Activated T-cell treated with anti-CD3 and anti-CD28 coated beads, Interleukin-2, amount 50 U/mL, for 72 hours (primary cell): Measurements from ENCODE around the gene APOL5. TPM values are rescaled to one million over a fixed set of nuclear protein-coding genes. Genes with fewer than 3 reads are reported as not detected.
"Not testable (repeated sequence)": the region's sequence is repeated elsewhere in the genome, so short reads cannot be mapped to it uniquely, and the experiment has no call there.

Experiments used
- ATAC-seq, 2 donors: fragments of 150-1000 bp; cut with Tn5 transposase; replicated peaks in 1 of 2; 2 replicates each; pipeline ENCODE4 v1.10.0; 2021; ENCODE audit warnings: moderate library complexity in 2 of 2, mild to moderate bottlenecking in 1 of 2
- DNase-seq, 2 donors: peaks; one replicate each; pipeline ENCODE4 v3.0.0; 2021 to 2022; ENCODE audit warnings: mixed read lengths in 1 of 2
- H3K27ac Mint-ChIP-seq: one replicate; pipeline ENCODE4 v1.8.0; 2022; ENCODE audit warnings: mild to moderate bottlenecking, moderate library complexity, mixed read lengths
- H3K27me3 Mint-ChIP-seq: one replicate; pipeline ENCODE4 v1.8.0; 2022; ENCODE audit warnings: low read depth, mixed read lengths
- H3K36me3 Mint-ChIP-seq, 2 donors: one replicate each; pipeline ENCODE4 v1.8.0; 2022; ENCODE audit warnings: mixed read lengths in 2 of 2, mild to moderate bottlenecking in 1 of 2; ENCODE audit not compliant: insufficient read depth in 2 of 2
- H3K4me1 Mint-ChIP-seq: one replicate; pipeline ENCODE4 v1.8.0; 2022; ENCODE audit warnings: low read depth, mixed read lengths
- H3K4me3 Mint-ChIP-seq, 2 donors: one replicate each; pipeline ENCODE4 v1.8.0; 2022; ENCODE audit warnings: mild to moderate bottlenecking in 2 of 2, mixed read lengths in 2 of 2, moderate library complexity in 2 of 2
- H3K9me3 Mint-ChIP-seq, 2 donors: one replicate each; pipeline ENCODE4 v1.8.0; 2022; ENCODE audit warnings: mixed read lengths in 2 of 2
- total RNA-seq, 2 donors: library from RNA; stranded (reverse); gene quantifications; one replicate each; pipeline ENCODE4 v1.2.3, GENCODE V29; 2022

APOL5 gene
- total RNA-seq, 2 donors from 2014 or later, result not detected

DNA sequence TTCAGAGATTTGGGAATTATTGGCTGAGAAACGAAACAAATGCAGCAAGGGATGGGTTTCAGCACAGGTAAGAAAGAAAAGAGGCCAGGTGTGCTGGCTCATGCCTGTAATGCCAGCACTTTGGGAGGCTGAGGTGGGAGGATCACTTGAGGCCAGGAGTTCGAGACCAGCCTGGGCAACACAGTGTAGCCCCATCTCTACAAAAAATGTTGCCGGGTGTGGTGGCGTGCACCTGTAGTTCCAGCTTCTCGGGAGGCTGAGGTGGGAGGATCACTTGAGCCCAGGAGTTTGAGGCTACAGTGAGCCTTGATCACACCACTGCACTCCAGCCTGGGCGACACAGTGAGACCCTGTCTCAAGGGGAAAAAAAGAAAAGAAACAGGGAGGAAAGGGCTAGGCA, 20.2 kb downstream of the APOL5 start:
- ATAC-seq, H3K27ac Mint-ChIP-seq, H3K9me3 Mint-ChIP-seq, H3K4me3 Mint-ChIP-seq, H3K4me1 Mint-ChIP-seq, H3K27me3 Mint-ChIP-seq, DNase-seq, H3K36me3 Mint-ChIP-seq: not testable (repeated sequence)

DNA sequence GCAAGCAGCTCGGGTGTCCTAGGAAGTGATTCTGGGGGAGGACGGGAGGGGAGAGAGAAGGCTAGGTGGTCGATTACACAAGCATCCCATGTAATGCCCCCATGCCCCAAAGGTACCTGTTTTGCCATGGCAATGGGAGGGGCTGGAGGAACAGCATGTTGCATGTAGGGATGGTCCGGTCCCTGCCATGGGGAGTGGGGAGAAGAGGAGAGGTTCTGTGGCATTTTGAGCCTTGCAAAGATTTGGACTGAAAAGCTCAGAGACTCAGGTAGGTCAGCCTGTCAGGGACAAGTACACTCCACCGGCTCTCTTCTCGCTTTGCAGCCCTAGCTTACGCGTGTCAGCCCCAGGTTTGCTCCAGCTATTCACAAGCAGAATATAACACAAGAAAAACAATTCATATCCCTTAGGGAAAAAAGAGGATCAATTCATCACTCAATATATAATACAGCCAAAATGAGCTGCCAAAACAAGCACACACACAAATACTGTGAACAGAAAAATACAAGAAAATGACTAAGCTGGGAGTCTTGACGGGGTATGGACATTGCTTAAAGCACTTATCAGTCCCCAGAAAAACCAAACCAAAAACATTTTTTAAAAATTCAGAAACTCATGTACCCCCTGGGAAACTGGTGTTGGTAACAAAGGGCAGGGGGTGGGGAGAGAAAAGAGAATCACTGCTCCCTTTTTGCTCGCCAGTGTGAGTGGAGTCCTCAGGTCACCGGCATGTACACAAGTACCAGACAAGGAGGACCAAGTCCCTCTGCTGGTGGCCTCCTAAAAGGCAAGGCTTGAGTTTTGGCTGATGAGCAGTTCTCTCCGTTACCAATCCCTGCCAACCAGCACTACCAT, 21.6 kb downstream of the APOL5 start:
- Mint-ChIP-seq H3K4me3 (no peak overlapping the region), H3K9me3 (no peaks in the 10 kb centered on the region), H3K27me3 (no peaks in the 10 kb centered on the region), H3K36me3 (no peaks in the 10 kb centered on the region), H3K27ac (no peak overlapping the region), H3K4me1 (no peaks in the 10 kb centered on the region)
- DNase-seq (no peak), ATAC-seq (no peak)

DNA sequence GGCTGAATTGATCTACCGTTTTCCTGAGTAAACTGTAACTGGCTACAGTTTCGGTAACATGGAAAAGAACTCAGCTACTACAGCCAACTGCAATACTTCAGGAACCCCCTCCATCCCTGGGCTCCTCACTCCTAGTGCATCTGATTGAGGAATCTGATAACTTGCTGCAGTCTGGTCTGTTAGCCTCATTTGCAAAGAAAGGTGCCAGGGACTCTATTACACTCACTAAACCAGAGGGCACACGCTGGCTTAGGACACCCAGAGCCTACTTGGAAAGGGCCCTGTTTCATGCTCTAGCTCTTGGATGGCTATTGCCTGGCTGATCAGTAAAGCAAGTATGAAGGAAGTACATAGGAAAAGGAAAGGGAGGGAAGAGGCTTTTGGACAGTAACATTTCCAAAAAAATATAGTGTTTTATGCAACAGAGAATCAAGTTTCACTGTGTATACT, 22.3 kb downstream of the APOL5 start:
- H3K36me3 Mint-ChIP-seq, result no peaks in the 10 kb centered on the region
- no peaks in the 10 kb centered on the region for H3K27me3 Mint-ChIP-seq
- H3K27ac Mint-ChIP-seq, result no peak overlapping the region
- H3K9me3 Mint-ChIP-seq, result no peaks in the 10 kb centered on the region
- DNase-seq (no peak), ATAC-seq (no peak)
- H3K4me3 Mint-ChIP-seq, result no peak overlapping the region
- H3K4me1 Mint-ChIP-seq, result no peaks in the 10 kb centered on the region

DNA sequence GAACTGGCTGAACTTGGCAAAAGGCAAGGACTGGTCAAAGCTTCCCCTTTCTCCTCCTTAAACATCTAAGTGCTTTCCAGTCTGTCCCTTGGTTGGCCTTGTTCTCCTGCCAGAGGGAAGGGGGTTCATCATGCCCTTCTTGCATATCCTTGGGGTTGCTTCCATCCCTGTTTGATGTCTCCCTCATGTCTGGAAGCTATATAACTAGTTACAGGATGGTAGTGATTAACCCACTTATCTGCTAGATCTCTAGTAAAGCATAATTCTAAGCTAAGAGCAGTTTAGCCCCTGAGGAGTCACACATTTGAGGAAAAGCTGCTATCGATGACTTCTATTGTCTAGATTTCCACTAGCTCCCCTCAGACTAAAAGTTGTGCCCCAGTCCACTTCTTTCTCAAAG, 22.9 kb downstream of the APOL5 start:
- no peaks in the 10 kb centered on the region for H3K36me3 Mint-ChIP-seq
- DNase-seq (no peak), ATAC-seq (no peak)
- no peaks in the 10 kb centered on the region for H3K27me3 Mint-ChIP-seq
- H3K4me3 Mint-ChIP-seq, result no peak overlapping the region
- H3K9me3 Mint-ChIP-seq, result no peaks in the 10 kb centered on the region
- H3K4me1 Mint-ChIP-seq, result no peaks in the 10 kb centered on the region
- no peak overlapping the region for H3K27ac Mint-ChIP-seq

DNA sequence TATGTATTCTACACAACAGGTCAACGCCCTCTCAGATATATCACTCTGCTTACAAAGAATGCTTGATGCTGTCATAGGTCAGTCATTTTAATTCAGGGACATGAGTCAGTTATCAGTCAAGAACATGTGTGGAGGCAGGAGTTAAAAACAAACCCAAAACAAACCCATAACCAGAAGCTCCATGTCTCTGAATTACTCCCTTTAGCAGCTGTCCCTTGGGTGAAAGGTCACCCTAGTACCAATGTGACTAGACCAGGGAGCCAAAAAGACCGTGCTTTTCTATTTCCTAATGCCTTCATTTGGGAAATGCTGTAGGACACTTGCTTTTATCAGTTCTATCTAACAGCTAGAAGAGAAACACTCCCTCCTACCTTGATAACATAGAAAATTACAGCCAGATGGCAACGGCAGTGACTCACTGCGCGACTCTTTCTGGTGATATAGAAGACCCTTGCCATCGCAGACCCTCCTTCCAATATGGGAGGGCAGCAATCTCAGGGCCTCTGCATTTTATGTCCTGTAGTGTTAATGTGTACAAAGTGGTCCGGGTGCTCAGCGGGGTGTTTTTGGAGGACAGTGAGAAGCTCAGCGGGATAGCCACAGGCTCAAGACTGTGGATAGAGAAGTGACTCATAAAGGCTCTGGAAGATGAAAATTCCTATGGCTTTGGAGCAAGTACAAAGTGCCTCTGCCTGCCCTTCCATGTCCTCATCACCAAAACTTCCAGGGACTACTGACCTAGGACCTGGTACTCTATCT, 24.8 kb downstream of the APOL5 start:
- Mint-ChIP-seq H3K9me3 (no peaks in the 10 kb centered on the region), H3K4me3 (no peak overlapping the region), H3K36me3 (no peaks in the 10 kb centered on the region), H3K27me3 (no peaks in the 10 kb centered on the region), H3K27ac (no peak overlapping the region), H3K4me1 (no peaks in the 10 kb centered on the region)
- peak in 1 of 2 donors; percentile 84 for ATAC-seq
- no peak for DNase-seq

DNA sequence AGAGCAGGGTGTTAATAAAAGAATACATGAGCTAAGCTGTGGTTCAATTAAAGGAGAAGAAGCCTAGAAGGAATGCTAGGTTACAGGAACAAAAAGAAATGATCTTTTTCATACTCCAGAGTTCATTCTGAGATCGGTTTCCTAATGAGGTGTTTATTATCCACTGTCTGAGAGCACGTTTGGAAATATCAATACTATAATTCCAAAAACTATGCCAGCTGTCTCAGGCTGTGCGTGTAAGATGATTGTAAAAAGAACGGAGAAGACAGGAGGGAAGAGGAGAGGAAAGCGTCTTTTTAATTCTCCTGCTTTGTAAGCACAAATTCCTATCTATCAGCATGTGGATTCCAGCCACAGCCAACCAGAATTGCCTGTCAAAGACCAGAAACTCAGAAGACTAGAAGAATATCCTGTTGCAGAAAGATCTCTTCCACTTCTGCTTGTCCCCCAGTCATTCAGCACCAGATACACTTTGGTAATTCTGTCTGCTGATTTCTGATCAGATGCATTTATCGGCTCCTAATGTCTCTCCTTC, 25.7 kb downstream of the APOL5 start:
- Mint-ChIP-seq H3K4me3 (no peak overlapping the region), H3K36me3 (no peaks in the 10 kb centered on the region), H3K27me3 (no peaks in the 10 kb centered on the region), H3K4me1 (no peaks in the 10 kb centered on the region), H3K9me3 (no peaks in the 10 kb centered on the region), H3K27ac (no peak overlapping the region)
- no peak for ATAC-seq
- DNase-seq, result no peak

DNA sequence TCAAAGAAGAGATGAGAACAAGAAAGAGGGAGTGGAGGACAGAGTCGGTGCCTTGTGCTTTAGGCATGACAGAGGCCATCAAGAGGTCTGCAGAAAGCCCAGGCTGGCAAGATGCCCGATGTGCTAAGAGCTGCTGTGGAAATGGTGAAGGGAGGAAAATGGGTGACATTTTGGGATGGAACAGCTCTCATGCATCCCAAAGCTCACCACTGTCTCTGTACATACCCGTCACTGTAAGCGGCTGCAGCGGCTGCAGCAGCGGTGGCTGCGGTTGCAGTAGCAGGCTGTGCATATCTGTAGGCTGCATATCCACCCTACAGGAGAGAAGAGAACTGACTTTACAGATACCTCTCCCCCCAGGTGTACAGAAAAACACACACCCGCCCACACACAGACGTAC, 28.6 kb downstream of the APOL5 start:
- H3K36me3 Mint-ChIP-seq, result no peaks in the 10 kb centered on the region
- no peak overlapping the region for H3K27ac Mint-ChIP-seq
- ATAC-seq (no peak), DNase-seq (no peak)
- no peak overlapping the region for H3K4me3 Mint-ChIP-seq
- no peaks in the 10 kb centered on the region for H3K27me3 Mint-ChIP-seq
- H3K9me3 Mint-ChIP-seq, result no peaks in the 10 kb centered on the region
- H3K4me1 Mint-ChIP-seq, result no peaks in the 10 kb centered on the region

DNA sequence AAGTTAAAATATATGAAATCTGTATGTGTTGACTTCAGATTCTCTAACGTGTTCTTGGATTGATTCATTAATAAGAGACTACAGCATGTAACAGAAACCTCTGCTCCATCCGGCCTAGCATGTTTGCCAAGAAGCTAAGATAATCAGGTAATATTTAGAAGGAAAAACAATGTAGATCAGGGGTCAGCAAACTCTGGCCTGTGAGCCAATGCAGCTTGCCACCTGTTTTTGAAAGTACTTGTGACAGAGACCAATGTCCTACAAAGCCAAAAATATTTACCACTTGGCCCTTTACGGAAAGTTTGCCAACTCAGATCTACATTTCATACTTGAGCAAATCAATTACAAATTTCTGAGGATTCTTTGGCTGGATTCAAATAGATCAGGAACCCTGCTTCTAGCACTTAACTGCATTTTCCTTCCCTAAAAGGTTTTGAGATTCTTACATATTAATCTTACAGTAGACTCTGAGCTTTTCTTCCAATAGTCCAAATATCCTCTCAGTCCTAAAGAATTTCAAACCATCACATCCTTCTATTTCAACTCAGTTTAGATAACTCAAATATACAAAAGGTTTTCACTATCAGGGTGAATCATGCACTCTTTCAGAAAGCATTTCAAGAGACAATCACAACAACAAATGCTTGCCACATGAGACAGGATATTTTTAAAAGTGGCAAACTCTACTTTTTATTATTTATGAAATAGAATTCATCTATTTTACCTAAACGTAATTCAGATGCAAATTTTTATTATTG, 29.5 kb downstream of the APOL5 start:
- no peaks in the 10 kb centered on the region for H3K9me3 Mint-ChIP-seq
- no peak overlapping the region for H3K4me3 Mint-ChIP-seq
- H3K4me1 Mint-ChIP-seq, result no peaks in the 10 kb centered on the region
- H3K27ac Mint-ChIP-seq, result no peak overlapping the region
- no peak for ATAC-seq
- H3K27me3 Mint-ChIP-seq, result no peaks in the 10 kb centered on the region
- DNase-seq, result no peak
- H3K36me3 Mint-ChIP-seq, result no peaks in the 10 kb centered on the region

DNA sequence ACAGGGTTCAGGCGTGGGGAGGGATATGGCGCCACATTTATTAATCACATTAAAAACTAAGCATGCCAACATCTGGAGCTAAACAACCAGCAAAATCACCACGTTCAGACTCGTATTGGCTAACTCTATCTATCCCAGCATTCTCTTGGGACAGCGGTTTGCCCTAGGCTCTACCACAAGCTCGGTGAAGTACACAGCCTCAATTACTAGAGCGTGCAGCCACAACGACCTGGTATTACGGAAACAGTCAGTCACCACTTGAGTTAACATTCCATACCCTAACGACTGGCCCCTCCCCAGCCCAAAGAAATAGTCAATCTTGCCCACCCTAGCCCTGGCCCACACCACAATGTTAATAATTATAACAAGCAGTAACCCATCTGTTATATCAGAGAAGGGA, 32.1 kb downstream of the APOL5 start:
- DNase-seq, result no peak
- H3K4me3 Mint-ChIP-seq, result no peak overlapping the region
- H3K36me3 Mint-ChIP-seq, result no peaks in the 10 kb centered on the region
- H3K27ac Mint-ChIP-seq, result no peak overlapping the region
- H3K27me3 Mint-ChIP-seq, result no peaks in the 10 kb centered on the region
- no peaks in the 10 kb centered on the region for H3K9me3 Mint-ChIP-seq
- ATAC-seq, result no peak
- peaks cover 5% of the 10 kb centered on the region for H3K4me1 Mint-ChIP-seq

DNA sequence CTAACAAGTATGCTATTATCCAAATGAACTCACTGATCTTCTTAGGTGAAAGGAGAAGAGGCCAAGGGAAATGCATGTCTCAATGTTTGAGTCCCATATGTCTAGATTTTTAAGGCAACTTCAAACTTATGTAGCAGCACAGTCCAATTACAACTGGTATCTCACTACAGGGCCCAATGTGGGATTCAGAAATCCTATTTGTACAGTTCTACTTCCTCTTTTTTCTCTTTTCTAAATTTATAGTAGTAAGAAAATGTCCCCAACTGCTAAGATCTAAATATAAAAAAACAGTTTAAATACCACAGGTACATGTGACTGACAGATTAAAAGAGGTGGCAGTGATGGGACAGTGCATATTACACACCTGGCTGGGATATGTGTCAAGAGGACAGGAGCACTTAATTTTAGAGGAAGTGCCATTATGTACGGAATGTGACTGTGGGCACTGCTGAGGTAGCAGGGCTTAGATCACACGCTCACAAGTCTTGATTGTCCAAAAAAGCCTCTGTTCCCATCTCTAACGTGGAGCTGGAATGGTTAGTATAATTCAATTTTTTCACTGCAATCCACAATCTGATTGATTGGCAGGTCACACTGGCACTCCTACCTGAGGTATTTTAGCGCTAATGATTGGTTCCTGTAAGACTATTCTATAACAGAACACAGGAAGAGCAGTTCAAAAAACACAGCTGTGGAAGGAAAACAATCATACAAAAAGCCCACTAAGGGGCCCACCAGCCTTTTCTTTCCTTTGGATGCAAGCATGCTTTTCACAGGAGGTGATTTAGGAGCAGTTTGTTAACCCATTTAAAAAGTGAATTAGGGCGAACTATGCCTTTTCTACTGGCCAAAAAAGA, 34.6 kb downstream of the APOL5 start:
- Mint-ChIP-seq H3K4me3 (no peak overlapping the region), H3K27me3 (no peaks in the 10 kb centered on the region), H3K9me3 (no peaks in the 10 kb centered on the region), H3K4me1 (peaks cover 5% of the 10 kb centered on the region), H3K36me3 (no peaks in the 10 kb centered on the region), H3K27ac (no peak overlapping the region)
- ATAC-seq (no peak), DNase-seq (no peak)

DNA sequence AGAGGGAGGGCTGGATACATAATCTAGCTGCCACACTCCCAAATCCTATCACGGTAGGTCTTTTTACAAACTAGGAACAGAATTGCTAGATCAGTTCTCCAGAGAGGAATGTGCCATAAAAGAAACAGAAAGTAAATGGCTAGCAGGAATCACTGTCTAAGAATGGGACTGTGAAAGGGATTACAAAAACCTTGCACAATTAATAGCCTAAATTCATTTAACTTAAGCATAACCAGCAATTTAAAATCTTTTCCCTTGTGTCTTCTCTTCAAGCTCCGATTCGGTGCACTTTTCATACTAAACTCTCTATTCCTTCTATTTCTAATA, 35.2 kb downstream of the APOL5 start:
- Mint-ChIP-seq H3K4me3 (no peak overlapping the region), H3K4me1 (peaks cover 5% of the 10 kb centered on the region), H3K27me3 (no peaks in the 10 kb centered on the region), H3K36me3 (no peaks in the 10 kb centered on the region), H3K9me3 (no peaks in the 10 kb centered on the region), H3K27ac (no peak overlapping the region)
- DNase-seq (no peak), ATAC-seq (no peak)

DNA sequence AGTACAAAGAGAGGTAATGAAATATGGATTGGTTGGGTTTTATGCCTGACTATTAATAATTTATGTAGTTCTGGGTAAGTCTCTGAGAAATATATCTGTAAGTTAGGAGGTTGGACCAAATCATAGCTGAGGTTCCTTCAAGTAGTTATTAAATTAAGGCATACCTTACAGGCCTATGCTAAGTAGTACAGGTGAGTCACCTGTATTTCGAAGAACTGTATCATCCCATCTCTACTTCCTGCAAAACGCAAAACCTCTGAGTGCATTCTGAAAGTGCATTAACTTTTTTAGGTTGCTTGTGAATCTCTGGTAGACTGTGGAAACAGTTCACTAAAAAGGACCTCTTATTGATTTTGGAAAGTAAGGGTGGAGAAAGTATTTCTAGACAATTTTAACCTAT, 37.1 kb downstream of the APOL5 start:
- H3K4me3 Mint-ChIP-seq, result no peak overlapping the region
- no peaks in the 10 kb centered on the region for H3K27me3 Mint-ChIP-seq
- no peak overlapping the region for H3K27ac Mint-ChIP-seq
- peak in 1 of 2 donors; percentile 45 for ATAC-seq
- no peak for DNase-seq
- H3K4me1 Mint-ChIP-seq, result peaks cover 5% of the 10 kb centered on the region
- H3K36me3 Mint-ChIP-seq, result no peaks in the 10 kb centered on the region
- no peaks in the 10 kb centered on the region for H3K9me3 Mint-ChIP-seq
